Kidney epithelial cell (primary cell): ENCODE data around the gene PRPF6. TPM values are rescaled to one million over a fixed set of nuclear protein-coding genes. Genes with fewer than 3 reads are reported as not detected.

ENCODE experiments used
- DNase-seq: peaks from one replicate; pipeline ENCODE4 v3.0.0-alpha.2; 2010; ENCODE audit warnings: low read depth
- H3K27me3 ChIP-seq: 2 replicates; pipeline ENCODE4 v1.6.0; 2011; ENCODE audit warnings: low read length; ENCODE audit not compliant: control insufficient read depth, insufficient read depth
- H3K36me3 ChIP-seq: 2 replicates; pipeline ENCODE4 v1.5.1; 2011; ENCODE audit warnings: low read length; ENCODE audit not compliant: control insufficient read depth, insufficient read depth
- H3K4me3 ChIP-seq: 2 replicates; pipeline ENCODE4 v1.5.1; 2011; ENCODE audit warnings: low read depth, mild to moderate bottlenecking, control low read depth, low read length
- total RNA-seq: library from RNA; depleted of rRNA; stranded (reverse); fragments of >200 nt; gene quantifications from 2 replicates; pipeline ENCODE4 v1.2.3, GENCODE V29; 2015
- TF ChIP-seq, protein P1 (sequence below): IDR thresholded peaks from 2 replicates; pipeline ENCODE4 v1.5.1; 2011; ENCODE audit warnings: mild to moderate bottlenecking, moderate library complexity, low read length, control low read depth, inconsistent platforms; ENCODE audit not compliant: insufficient read depth, poor library complexity, severe bottlenecking

PRPF6 gene
- total RNA-seq, 1 donor from 2014 or later = 78.5 TPM

DNA sequence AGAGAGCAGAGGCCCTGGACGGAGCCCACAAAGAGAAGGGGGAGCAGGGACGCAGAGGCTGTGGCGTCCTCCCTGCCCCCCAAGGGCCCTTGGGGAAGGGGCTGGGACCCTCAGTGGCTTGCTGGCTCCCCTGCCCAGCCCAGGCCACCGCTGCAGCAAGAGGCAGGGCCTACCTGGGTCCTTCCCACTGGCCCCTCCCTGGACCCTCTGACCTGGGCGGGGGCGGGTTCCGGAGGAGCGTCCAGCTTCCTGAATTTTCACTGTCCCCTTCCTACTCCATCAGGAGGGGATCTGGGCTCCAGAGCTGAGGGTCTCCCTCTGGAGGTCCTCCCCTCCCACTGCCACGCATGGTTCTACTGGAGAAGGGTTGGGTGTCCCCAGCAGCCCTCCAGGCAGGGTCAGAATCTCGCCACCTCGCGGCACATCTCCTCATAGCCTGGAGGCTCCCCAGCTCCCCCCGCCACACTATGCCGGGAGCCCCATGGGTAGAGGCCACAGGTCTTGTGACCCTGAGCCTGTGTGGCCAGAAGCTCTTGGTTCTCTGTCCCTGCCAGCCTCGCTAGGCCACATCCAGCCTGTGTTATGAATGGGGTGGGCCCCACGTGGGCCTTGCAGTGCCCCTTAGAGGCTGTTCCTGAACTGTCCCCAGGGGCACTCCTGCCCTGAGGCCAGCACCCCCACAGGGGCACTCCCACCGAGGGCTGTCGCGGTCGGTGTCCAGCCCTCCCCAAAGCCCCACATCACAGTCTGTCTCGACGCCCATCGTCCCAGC, 69.5 kb downstream of the PRPF6 start:
- TF ChIP-seq, protein P1, sequence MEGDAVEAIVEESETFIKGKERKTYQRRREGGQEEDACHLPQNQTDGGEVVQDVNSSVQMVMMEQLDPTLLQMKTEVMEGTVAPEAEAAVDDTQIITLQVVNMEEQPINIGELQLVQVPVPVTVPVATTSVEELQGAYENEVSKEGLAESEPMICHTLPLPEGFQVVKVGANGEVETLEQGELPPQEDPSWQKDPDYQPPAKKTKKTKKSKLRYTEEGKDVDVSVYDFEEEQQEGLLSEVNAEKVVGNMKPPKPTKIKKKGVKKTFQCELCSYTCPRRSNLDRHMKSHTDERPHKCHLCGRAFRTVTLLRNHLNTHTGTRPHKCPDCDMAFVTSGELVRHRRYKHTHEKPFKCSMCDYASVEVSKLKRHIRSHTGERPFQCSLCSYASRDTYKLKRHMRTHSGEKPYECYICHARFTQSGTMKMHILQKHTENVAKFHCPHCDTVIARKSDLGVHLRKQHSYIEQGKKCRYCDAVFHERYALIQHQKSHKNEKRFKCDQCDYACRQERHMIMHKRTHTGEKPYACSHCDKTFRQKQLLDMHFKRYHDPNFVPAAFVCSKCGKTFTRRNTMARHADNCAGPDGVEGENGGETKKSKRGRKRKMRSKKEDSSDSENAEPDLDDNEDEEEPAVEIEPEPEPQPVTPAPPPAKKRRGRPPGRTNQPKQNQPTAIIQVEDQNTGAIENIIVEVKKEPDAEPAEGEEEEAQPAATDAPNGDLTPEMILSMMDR = no peak
- no peak for DNase-seq
- no peaks in the 10 kb centered on the region for H3K36me3 ChIP-seq
- peaks cover 77% of the 10 kb centered on the region for H3K27me3 ChIP-seq
- H3K4me3 ChIP-seq = no peak overlapping the region

DNA sequence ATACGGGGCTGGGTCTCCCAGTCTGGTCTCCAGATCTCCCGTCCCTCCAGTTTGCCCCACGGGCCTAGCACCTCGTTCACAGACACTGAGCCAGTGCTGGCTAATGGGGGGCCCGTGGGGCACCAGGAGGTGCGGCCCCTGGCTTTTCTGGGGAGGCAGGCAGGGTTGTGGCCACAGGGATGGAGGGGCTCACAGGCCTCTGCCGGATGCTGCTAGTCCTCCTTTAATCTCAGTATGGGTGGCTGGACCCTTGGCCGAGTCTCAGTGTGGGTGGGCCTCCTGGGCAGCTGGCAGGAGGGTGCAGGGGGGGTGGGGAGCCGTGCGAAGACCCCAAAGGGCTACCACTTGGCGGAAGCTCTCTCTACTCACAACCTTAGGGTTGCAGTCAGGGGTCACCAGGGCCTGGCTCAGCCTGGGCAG, 70.1 kb downstream of the PRPF6 start:
- H3K4me3 ChIP-seq = no peak overlapping the region
- TF ChIP-seq, protein P1 = no peak
- DNase-seq = no peak
- no peaks in the 10 kb centered on the region for H3K36me3 ChIP-seq
- peaks cover 71% of the 10 kb centered on the region for H3K27me3 ChIP-seq

DNA sequence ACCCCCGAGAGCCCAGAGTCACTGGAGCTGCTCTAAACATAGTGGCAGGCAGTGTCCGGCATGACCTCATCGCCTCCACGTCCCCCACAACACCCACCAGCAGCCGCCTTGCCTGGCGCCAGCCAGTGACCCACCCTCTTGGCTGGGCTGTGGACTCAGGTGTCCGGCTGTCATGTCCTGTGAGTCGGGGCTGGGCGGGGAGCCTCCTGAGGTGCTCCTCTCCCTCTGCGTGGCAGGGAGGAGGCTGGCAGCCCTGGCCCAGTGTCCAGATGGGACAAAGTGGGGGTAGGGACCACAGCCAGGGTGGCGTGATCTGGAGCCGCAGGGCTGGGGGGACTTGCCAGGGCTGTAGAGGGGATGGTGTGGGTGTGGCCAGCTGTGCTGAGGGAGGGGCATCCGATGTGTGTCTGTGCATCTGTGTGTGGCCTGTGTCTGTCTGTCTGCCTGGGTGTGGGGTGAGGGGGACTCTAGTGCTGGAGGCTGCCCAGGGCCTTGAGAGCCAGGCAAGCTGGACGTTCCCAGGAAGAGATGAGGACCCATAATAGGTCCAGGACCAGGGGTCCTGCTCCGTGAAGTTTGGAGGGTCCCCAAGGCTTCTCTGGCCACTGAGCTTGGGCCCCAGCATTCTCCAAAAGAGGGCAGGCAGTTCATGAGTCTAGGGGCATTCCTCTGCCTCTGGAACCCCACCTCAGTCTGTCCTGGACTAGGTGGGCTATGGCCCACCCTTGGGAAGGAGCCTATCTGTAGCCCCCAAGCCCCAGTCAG, 70.8 kb downstream of the PRPF6 start:
- TF ChIP-seq, protein P1 = no peak

DNA sequence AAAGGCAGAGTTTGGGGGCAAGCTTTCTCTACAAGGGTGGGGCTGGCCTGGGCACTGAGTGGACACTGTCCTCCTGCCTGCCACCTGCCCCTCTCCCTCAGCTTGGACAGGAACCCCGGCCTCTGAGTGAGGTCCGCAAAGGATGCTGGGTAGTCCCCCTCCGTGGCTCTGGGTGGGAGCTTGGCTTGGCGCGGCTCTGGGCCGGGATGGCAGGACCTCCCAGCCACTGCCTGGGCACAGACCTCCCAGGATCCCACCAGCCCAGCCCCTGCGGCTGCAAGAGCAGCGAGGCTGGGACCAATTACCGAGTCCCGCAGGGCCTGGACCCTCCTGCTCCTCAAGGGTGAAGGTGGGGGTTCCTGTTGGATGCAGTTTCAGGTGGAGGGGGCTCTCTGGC, 71.4 kb downstream of the PRPF6 start:
- peaks cover 58% of the 10 kb centered on the region for H3K27me3 ChIP-seq
- H3K4me3 ChIP-seq = no peak overlapping the region
- no peaks in the 10 kb centered on the region for H3K36me3 ChIP-seq
- DNase-seq = no peak
- TF ChIP-seq, protein P1 = no peak

More for the DNA sequence above, 70.8 kb downstream of the PRPF6 start:
- peaks cover 64% of the 10 kb centered on the region for H3K27me3 ChIP-seq
- H3K4me3 ChIP-seq = no peak overlapping the region
- H3K36me3 ChIP-seq = no peaks in the 10 kb centered on the region
- DNase-seq = no peak

DNA sequence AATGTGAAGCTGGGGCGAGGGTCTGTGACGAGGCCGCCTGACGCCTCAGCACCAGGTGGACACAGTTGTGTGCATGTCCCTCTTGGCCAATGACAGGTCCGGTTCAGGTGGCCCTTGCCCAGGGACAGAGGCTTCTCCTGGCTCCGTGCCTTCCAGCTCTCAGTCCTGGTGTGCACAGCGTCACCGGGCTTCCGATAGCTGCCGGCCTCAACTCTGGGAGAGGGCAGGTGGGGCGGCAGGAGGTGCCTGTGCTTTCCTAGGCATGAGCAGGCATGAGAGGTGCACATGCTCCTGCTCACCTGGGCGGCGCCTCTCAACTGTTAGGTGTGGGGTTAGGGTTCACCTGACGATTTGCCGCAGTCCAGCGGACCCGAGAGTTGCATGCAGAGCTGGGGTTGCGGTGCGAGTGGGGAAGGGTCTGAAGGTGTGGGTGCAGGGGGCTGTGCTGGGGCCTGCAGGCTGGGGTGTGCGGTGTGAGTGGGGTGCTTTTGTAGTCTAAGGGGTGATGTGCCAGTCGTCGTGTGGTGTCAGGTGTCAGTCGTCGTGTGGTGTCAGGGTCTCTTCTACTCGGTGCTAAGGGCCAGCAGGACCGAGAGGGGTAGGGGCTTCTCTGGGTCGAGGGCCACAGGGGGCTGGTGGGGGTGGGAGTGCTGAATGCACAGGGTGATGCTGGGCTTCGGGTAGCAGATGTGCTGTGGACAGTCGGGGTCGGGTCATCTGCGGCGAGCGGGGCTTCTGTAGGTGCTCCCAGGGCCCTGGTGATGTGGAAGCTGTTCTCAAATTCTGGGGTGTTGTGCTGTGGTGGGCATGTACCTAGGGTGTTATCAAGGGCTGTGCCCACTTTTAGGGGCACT, 72.3 kb downstream of the PRPF6 start:
- no peak overlapping the region for H3K4me3 ChIP-seq
- peaks cover 50% of the 10 kb centered on the region for H3K27me3 ChIP-seq
- no peak for DNase-seq
- TF ChIP-seq, protein P1 = no peak
- H3K36me3 ChIP-seq = no peaks in the 10 kb centered on the region
